ENCODE measurements around the gene CRYBG1. TPM values are rescaled to one million over a fixed set of nuclear protein-coding genes. Genes with fewer than 3 reads are reported as not detected.

The CRYBG1 gene
- total and polyA plus RNA-seq, 2 of the 13 experiments (the other 11 are each of a cell fraction or from before 2014, with no cell fraction given): 10.1 to 21.9 TPM

DNA sequence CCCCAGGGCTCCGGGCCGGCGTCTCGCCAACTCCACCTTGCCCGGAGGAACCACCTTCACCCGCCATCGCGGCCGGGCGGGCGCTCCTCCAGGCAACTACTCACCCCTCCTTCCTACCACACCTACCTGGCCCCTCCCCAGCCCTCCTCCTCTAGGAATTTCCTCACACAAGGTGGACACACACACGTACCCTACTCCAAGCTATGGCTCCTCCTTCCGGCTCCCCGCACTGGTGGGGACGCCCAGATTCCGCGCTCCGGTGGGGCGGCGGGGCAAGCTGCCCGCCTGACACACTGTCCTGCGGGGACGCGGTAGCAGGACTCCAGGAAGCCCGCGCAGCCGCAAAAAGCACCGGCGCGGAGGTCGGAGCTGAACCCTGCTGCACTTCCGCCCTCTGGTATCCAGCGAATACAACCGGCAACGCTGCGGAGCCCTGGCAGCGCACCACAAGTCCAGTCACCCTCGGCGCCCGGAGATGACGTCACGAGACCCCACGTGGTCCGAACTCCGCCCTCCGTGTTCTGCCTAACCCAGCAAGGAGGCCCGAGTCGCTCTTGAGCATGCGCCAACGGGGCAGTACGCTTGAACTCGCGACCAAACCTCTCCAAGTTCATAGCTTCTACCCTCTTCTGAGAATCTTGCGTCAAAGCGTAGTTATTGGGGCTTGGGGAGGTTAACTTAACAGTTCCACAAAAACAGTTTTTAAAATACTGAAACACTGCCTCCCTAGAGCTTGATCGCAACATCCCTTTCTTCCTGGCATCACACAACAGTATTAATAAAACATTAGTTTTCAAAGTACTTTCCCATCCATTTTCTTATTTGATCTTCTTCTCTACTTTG lies 35.0 kb upstream of the CRYBG1 start, which contains the start of gene ATG5 (continued):
- TF ChIP-seq, protein P1, sequence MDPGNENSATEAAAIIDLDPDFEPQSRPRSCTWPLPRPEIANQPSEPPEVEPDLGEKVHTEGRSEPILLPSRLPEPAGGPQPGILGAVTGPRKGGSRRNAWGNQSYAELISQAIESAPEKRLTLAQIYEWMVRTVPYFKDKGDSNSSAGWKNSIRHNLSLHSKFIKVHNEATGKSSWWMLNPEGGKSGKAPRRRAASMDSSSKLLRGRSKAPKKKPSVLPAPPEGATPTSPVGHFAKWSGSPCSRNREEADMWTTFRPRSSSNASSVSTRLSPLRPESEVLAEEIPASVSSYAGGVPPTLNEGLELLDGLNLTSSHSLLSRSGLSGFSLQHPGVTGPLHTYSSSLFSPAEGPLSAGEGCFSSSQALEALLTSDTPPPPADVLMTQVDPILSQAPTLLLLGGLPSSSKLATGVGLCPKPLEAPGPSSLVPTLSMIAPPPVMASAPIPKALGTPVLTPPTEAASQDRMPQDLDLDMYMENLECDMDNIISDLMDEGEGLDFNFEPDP (CRISPR knock-in tag; conservative IDR thresholded peaks at IDR 0.05): no peak
- peak; percentile 92 for TF ChIP-seq ERF (CRISPR knock-in tag; IDR thresholded peaks at IDR 0.05)
- TF ChIP-seq, protein P2, sequence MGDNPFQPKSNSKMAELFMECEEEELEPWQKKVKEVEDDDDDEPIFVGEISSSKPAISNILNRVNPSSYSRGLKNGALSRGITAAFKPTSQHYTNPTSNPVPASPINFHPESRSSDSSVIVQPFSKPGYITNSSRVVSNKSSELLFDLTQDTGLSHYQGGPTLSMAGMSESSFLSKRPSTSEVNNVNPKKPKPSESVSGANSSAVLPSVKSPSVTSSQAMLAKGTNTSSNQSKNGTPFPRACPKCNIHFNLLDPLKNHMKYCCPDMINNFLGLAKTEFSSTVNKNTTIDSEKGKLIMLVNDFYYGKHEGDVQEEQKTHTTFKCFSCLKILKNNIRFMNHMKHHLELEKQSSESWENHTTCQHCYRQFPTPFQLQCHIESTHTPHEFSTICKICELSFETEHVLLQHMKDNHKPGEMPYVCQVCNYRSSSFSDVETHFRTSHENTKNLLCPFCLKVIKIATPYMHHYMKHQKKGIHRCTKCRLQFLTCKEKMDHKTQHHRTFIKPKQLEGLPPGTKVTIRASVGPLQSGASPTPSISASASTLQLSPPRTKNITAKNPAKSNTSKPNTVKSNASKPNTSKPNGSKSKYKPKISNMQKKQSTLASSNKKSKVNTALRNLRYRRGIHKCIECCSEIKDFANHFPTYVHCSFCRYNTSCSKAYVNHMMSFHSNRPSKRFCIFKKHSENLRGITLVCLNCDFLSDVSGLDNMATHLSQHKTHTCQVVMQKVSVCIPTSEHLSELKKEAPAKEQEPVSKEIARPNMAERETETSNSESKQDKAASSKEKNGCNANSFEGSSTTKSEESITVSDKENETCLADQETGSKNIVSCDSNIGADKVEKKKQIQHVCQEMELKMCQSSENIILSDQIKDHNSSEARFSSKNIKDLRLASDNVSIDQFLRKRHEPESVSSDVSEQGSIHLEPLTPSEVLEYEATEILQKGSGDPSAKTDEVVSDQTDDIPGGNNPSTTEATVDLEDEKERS (CRISPR knock-in tag; IDR thresholded peaks at IDR 0.05): no peak; the same call in 1 of the 2 replicates
- peak; percentile 83; the same call in 1 of the 2 replicates for TF ChIP-seq ZNF33A (CRISPR knock-in tag; IDR thresholded peaks at IDR 0.05; ENCODE audit: borderline replicate concordance)
- no peak for TF ChIP-seq ZNF484 (CRISPR knock-in tag; IDR thresholded peaks at IDR 0.05; ENCODE audit: borderline replicate concordance, low read depth)
- peak; percentile 69; the same call in 1 of the 2 replicates for TF ChIP-seq ZNF567 (CRISPR knock-in tag; IDR thresholded peaks at IDR 0.05; ENCODE audit: borderline replicate concordance)
- TF ChIP-seq SMAD3 (CRISPR knock-in tag; IDR thresholded peaks at IDR 0.05): peak; percentile 63; the same call in 1 of the 2 replicates
- peak; percentile 91 for TF ChIP-seq KDM5A (IDR thresholded peaks at IDR 0.05; ENCODE audit: borderline replicate concordance, low read length)
- peak; percentile 87; the same call in 1 of the 2 replicates for TF ChIP-seq ELF4 (CRISPR knock-in tag; IDR thresholded peaks at IDR 0.05; ENCODE audit: borderline replicate concordance)
- peak; percentile 81 for TF ChIP-seq GABPA (IDR thresholded peaks at IDR 0.05; ENCODE audit: low read depth, low read length)
- peak; percentile 93 for TF ChIP-seq GABPA (CRISPR knock-in tag; IDR thresholded peaks at IDR 0.05; ENCODE audit: low read depth)
- TF ChIP-seq, protein P3, sequence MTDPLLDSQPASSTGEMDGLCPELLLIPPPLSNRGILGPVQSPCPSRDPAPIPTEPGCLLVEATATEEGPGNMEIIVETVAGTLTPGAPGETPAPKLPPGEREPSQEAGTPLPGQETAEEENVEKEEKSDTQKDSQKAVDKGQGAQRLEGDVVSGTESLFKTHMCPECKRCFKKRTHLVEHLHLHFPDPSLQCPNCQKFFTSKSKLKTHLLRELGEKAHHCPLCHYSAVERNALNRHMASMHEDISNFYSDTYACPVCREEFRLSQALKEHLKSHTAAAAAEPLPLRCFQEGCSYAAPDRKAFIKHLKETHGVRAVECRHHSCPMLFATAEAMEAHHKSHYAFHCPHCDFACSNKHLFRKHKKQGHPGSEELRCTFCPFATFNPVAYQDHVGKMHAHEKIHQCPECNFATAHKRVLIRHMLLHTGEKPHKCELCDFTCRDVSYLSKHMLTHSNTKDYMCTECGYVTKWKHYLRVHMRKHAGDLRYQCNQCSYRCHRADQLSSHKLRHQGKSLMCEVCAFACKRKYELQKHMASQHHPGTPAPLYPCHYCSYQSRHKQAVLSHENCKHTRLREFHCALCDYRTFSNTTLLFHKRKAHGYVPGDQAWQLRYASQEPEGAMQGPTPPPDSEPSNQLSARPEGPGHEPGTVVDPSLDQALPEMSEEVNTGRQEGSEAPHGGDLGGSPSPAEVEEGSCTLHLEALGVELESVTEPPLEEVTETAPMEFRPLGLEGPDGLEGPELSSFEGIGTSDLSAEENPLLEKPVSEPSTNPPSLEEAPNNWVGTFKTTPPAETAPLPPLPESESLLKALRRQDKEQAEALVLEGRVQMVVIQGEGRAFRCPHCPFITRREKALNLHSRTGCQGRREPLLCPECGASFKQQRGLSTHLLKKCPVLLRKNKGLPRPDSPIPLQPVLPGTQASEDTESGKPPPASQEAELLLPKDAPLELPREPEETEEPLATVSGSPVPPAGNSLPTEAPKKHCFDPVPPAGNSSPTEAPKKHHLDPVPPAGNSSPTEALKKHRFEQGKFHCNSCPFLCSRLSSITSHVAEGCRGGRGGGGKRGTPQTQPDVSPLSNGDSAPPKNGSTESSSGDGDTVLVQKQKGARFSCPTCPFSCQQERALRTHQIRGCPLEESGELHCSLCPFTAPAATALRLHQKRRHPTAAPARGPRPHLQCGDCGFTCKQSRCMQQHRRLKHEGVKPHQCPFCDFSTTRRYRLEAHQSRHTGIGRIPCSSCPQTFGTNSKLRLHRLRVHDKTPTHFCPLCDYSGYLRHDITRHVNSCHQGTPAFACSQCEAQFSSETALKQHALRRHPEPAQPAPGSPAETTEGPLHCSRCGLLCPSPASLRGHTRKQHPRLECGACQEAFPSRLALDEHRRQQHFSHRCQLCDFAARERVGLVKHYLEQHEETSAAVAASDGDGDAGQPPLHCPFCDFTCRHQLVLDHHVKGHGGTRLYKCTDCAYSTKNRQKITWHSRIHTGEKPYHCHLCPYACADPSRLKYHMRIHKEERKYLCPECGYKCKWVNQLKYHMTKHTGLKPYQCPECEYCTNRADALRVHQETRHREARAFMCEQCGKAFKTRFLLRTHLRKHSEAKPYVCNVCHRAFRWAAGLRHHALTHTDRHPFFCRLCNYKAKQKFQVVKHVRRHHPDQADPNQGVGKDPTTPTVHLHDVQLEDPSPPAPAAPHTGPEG (CRISPR knock-in tag; IDR thresholded peaks at IDR 0.05): peak; percentile 97
- TF ChIP-seq MED13 (CRISPR knock-in tag; IDR thresholded peaks at IDR 0.05): 0 out of 2 replicates have a peak, but pooled peaks have one; percentile 48
- TF ChIP-seq ZNF766 (CRISPR knock-in tag; IDR thresholded peaks at IDR 0.05; ENCODE audit: borderline replicate concordance): peak; percentile 44; the same call in 1 of the 2 replicates
- TF ChIP-seq RBAK (CRISPR knock-in tag; IDR thresholded peaks at IDR 0.05): no peak
- peak; percentile 96; the same call in 1 of the 2 replicates for TF ChIP-seq MTA1 (CRISPR knock-in tag; IDR thresholded peaks at IDR 0.05; ENCODE audit: borderline replicate concordance)
- TF ChIP-seq ZSCAN9 (CRISPR knock-in tag; IDR thresholded peaks at IDR 0.05; ENCODE audit: borderline replicate concordance): peak; percentile 85
- TF ChIP-seq PTBP1 (IDR thresholded peaks at IDR 0.05; ENCODE audit: low read depth, low read length, poor library complexity, severe bottlenecking): no peak
